WTC11 (cell line): Measurements from ENCODE around the gene FRYL.

Source experiments
- ELF4 ChIP-seq: sonication (generic); formaldehyde crosslinking; IDR thresholded peaks from 2 replicates; pipeline ENCODE4 v1.8.1; 2022; ENCODE audit warnings: low read depth, mild to moderate bottlenecking, moderate library complexity, missing genetic modification reagents
- JUN ChIP-seq: sonication (generic); formaldehyde crosslinking; IDR thresholded peaks from 2 replicates; pipeline ENCODE4 v1.8.0; 2023; ENCODE audit warnings: mild to moderate bottlenecking, missing genetic modification reagents
- MAX ChIP-seq: sonication (generic); formaldehyde crosslinking; IDR thresholded peaks from 2 replicates; pipeline ENCODE4 v1.8.0; 2022; ENCODE audit warnings: mild to moderate bottlenecking, missing genetic modification reagents
- NR1H2 ChIP-seq: sonication (generic); formaldehyde crosslinking; IDR thresholded peaks from 2 replicates; pipeline ENCODE4 v1.9.0; 2021; ENCODE audit warnings: mild to moderate bottlenecking, moderate library complexity, missing genetic modification reagents
- NR3C1 ChIP-seq: sonication (generic); formaldehyde crosslinking; conservative IDR thresholded peaks from 2 replicates; pipeline ENCODE4 v1.8.1; 2023; ENCODE audit warnings: low read depth, mild to moderate bottlenecking, missing genetic modification reagents
- TCF7 ChIP-seq: sonication (generic); formaldehyde crosslinking; IDR thresholded peaks from 2 replicates; pipeline ENCODE4 v1.8.0; 2022; ENCODE audit warnings: mild to moderate bottlenecking, low read depth, missing genetic modification reagents, moderate library complexity
- ZNF121 ChIP-seq: sonication (generic); formaldehyde crosslinking; IDR thresholded peaks from 2 replicates; pipeline ENCODE4 v1.8.0; 2023; ENCODE audit warnings: missing genetic modification reagents
- ZNF512 ChIP-seq: sonication (generic); formaldehyde crosslinking; IDR thresholded peaks from 2 replicates; pipeline ENCODE4 v1.8.1; 2022; ENCODE audit warnings: missing genetic modification reagents, borderline replicate concordance
- TF ChIP-seq, protein P1 (sequence below): sonication (generic); formaldehyde crosslinking; IDR thresholded peaks from 2 replicates; pipeline ENCODE4 v1.8.1; 2023; ENCODE audit warnings: mild to moderate bottlenecking, missing genetic modification reagents, moderate library complexity
- TF ChIP-seq, protein P2 (sequence below): fragments of 200-600 bp; IDR thresholded peaks from 2 replicates; pipeline ENCODE4 v1.8.0; 2022; ENCODE audit warnings: antibody characterized with exemption

GRCh38 chr4:48575964-48576363 is 204.1 kb downstream of the FRYL start:
- TF ChIP-seq ZNF121 (CRISPR knock-in tag) = no peak
- no peak for TF ChIP-seq TCF7
- TF ChIP-seq, protein P1, sequence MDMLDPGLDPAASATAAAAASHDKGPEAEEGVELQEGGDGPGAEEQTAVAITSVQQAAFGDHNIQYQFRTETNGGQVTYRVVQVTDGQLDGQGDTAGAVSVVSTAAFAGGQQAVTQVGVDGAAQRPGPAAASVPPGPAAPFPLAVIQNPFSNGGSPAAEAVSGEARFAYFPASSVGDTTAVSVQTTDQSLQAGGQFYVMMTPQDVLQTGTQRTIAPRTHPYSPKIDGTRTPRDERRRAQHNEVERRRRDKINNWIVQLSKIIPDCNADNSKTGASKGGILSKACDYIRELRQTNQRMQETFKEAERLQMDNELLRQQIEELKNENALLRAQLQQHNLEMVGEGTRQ (CRISPR knock-in tag) = no peak
- TF ChIP-seq, protein P2, sequence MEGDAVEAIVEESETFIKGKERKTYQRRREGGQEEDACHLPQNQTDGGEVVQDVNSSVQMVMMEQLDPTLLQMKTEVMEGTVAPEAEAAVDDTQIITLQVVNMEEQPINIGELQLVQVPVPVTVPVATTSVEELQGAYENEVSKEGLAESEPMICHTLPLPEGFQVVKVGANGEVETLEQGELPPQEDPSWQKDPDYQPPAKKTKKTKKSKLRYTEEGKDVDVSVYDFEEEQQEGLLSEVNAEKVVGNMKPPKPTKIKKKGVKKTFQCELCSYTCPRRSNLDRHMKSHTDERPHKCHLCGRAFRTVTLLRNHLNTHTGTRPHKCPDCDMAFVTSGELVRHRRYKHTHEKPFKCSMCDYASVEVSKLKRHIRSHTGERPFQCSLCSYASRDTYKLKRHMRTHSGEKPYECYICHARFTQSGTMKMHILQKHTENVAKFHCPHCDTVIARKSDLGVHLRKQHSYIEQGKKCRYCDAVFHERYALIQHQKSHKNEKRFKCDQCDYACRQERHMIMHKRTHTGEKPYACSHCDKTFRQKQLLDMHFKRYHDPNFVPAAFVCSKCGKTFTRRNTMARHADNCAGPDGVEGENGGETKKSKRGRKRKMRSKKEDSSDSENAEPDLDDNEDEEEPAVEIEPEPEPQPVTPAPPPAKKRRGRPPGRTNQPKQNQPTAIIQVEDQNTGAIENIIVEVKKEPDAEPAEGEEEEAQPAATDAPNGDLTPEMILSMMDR = no peak
- no peak for TF ChIP-seq JUN (CRISPR knock-in tag)
- no peak for TF ChIP-seq NR3C1 (CRISPR knock-in tag)
- TF ChIP-seq MAX = no peak
- TF ChIP-seq ELF4 (CRISPR knock-in tag) = no peak
- TF ChIP-seq NR1H2 (CRISPR knock-in tag) = no peak
- TF ChIP-seq ZNF512 (CRISPR knock-in tag) = no peak
